Measurements from ENCODE around the gene GIPC2.

DNA sequence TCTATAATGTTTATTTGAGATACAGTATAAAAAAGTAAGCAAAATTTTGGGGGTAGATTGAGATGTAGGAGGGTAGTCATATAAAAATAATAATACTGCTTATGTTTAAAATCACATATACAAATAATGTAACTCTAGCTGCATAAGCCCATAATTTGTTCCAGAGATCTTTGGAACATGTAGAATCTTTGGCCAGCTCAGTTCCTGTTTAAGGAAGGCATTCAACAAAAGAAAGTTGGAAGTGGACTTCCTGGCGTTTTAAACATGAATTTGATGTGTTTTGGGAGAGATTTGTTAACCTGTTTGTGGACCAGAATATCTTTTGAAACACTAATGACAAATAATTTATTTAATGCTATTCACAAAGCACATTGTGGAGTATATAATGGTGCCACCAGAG, 27.7 kb downstream of the GIPC2 start:
- no peak for TF ChIP-seq GATA2 (IDR thresholded peaks at IDR 0.05; ENCODE audit: low read depth, low read length)
- no peak for TF ChIP-seq GATA3 (IDR thresholded peaks at IDR 0.05; ENCODE audit: low read depth, low read length)

All from SH-SY5Y (cell line).